Measurements from ENCODE around the gene STIM2.

DNA sequence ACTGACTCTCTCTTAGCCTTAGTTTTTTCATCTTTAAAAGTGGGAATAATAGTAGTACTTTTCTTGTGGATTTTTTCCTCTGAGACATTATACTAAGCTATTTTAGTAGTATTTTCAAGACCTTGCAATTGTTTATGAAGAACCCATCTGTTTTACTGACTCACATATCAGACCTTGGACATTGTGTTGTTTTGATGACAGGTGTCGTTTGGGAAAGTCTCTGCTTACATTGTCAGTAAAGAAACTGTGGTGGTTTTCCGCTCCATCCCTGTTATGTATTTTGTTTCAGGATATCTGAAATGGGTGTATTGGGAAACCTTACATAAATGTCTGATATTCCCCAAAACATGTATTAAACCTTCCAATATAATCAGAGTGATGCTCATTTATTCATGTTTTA is 92.2 kb downstream of the STIM2 start:
- TF ChIP-seq, protein P1, sequence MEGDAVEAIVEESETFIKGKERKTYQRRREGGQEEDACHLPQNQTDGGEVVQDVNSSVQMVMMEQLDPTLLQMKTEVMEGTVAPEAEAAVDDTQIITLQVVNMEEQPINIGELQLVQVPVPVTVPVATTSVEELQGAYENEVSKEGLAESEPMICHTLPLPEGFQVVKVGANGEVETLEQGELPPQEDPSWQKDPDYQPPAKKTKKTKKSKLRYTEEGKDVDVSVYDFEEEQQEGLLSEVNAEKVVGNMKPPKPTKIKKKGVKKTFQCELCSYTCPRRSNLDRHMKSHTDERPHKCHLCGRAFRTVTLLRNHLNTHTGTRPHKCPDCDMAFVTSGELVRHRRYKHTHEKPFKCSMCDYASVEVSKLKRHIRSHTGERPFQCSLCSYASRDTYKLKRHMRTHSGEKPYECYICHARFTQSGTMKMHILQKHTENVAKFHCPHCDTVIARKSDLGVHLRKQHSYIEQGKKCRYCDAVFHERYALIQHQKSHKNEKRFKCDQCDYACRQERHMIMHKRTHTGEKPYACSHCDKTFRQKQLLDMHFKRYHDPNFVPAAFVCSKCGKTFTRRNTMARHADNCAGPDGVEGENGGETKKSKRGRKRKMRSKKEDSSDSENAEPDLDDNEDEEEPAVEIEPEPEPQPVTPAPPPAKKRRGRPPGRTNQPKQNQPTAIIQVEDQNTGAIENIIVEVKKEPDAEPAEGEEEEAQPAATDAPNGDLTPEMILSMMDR (conservative IDR thresholded peaks at IDR 0.05; ENCODE audit: low read length), result no peak
- no peak for TF ChIP-seq EZH2phosphoT487 (IDR thresholded peaks at IDR 0.05; ENCODE audit: borderline replicate concordance)
